A549 (cell line): Measurements from ENCODE around the gene DPM3. TPM values are rescaled to one million over a fixed set of nuclear protein-coding genes. Genes with fewer than 3 reads are reported as not detected.

Experiments used
- CBX2 ChIP-seq: fragments of 200-600 bp; sonication (generic); IDR thresholded peaks from 2 replicates; pipeline ENCODE4 v1.6.1; 2016; ENCODE audit warnings: low read depth, mild to moderate bottlenecking, borderline replicate concordance
- CBX8 ChIP-seq: fragments of 200-600 bp; sonication (generic); IDR thresholded peaks from 2 replicates; pipeline ENCODE4 v1.6.1; 2016
- CHD2 ChIP-seq: fragments of 150-350 bp; IDR thresholded peaks from 2 replicates; pipeline ENCODE4 v1.6.1; 2014; ENCODE audit warnings: low read length; ENCODE audit not compliant: partially characterized antibody
- CHD4 ChIP-seq: fragments of 200-600 bp; sonication (generic); IDR thresholded peaks from 2 replicates; pipeline ENCODE4 v1.6.1; 2016; ENCODE audit warnings: antibody characterized with exemption, mild to moderate bottlenecking, borderline replicate concordance
- EHMT2 ChIP-seq: fragments of 200-600 bp; sonication (generic); IDR thresholded peaks from 2 replicates; pipeline ENCODE4 v1.6.1; 2016; ENCODE audit warnings: antibody characterized with exemption, low read depth, mild to moderate bottlenecking, moderate library complexity
- ESRRA ChIP-seq: fragments of 150-350 bp; IDR thresholded peaks from 2 replicates; pipeline ENCODE4 v1.6.1; 2014; ENCODE audit warnings: mild to moderate bottlenecking, low read length, borderline replicate concordance
- FOSB ChIP-seq: fragments of 250-450 bp; sonication (Bioruptor Pico); IDR thresholded peaks from 2 replicates; pipeline ENCODE4 v1.5.0; 2020; ENCODE audit warnings: mild to moderate bottlenecking, moderate library complexity
- FOSL2 ChIP-seq, 2 experiments: fragments of 450-650 bp in 1 of 2; fragments of >200 bp in 1 of 2; sonication (Bioruptor Twin) in 1 of 2; formaldehyde crosslinking; IDR thresholded peaks; 2 replicates each; pipeline versions ENCODE4 v1.5.0 to v1.6.1; 2016 to 2020; ENCODE audit warnings: mild to moderate bottlenecking in 1 of 2, moderate library complexity in 1 of 2
- FOXS1 ChIP-seq: fragments of 250-450 bp; sonication (Bioruptor Pico); IDR thresholded peaks from 2 replicates; pipeline ENCODE4 v1.5.0; 2020; ENCODE audit warnings: mild to moderate bottlenecking, moderate library complexity
- JUN ChIP-seq, 2 experiments: fragments of >200 bp; sonication (Bioruptor Twin); formaldehyde crosslinking; IDR thresholded peaks; 2 replicates in 1 of 2; 3 replicates in 1 of 2; pipeline ENCODE4 v1.6.1; 2016 to 2017
- KDM1A ChIP-seq: fragments of 200-600 bp; sonication (generic); IDR thresholded peaks from 2 replicates; pipeline ENCODE4 v1.6.1; 2016; ENCODE audit warnings: low read depth, mild to moderate bottlenecking
- KDM5A ChIP-seq: fragments of 200-600 bp; sonication (generic); IDR thresholded peaks from 2 replicates; pipeline ENCODE4 v1.6.1; 2016; ENCODE audit warnings: antibody characterized with exemption, mild to moderate bottlenecking
- NPAS2 ChIP-seq: fragments of 250-450 bp; sonication (Bioruptor Pico); IDR thresholded peaks from 2 replicates; pipeline ENCODE4 v1.8.0; 2022; ENCODE audit warnings: mild to moderate bottlenecking, moderate library complexity, borderline replicate concordance
- PHF8 ChIP-seq: fragments of 200-600 bp; sonication (generic); IDR thresholded peaks from 2 replicates; pipeline ENCODE4 v1.6.1; 2016; ENCODE audit warnings: low read depth, mild to moderate bottlenecking, antibody characterized with exemption, moderate library complexity, borderline replicate concordance
- POLR2AphosphoS2 ChIP-seq: conservative IDR thresholded peaks from 2 replicates; pipeline ENCODE4 v1.6.1; 2012; ENCODE audit warnings: low read length, improper control_type of control experiment, inconsistent platforms
- RCOR1 ChIP-seq: fragments of 150-350 bp; IDR thresholded peaks from 2 replicates; pipeline ENCODE4 v1.6.1; 2014; ENCODE audit warnings: antibody characterized with exemption, low read length, low read depth
- ZNF302 ChIP-seq: fragments of 250-450 bp; sonication (Bioruptor Pico); IDR thresholded peaks from 2 replicates; pipeline ENCODE4 v1.9.0; 2021; ENCODE audit warnings: inconsistent platforms, mild to moderate bottlenecking, moderate library complexity
- polyA plus RNA-seq, 4 experiments: library from polyadenylated mRNA; depleted of rRNA in 3 of 4; stranded (reverse); fragments of >200 nt; fragmentation: RNase III in 1 of 4; extraction: RNeasy Plus Mini Kit Qiagen cat#74134 plus additional on column Dnase treatment in 1 of 4; gene quantifications; 2 replicates in 3 of 4; 3 replicates in 1 of 4; pipeline ENCODE4 v1.2.3, GENCODE V29; 2011 to 2017
- TF ChIP-seq, protein P1 (sequence below): fragments of 200-600 bp; sonication (generic); IDR thresholded peaks from 2 replicates; pipeline ENCODE4 v1.6.1; 2016; ENCODE audit warnings: antibody characterized with exemption, mild to moderate bottlenecking, moderate library complexity
- TF ChIP-seq, protein P2 (sequence below): IDR thresholded peaks from 2 replicates; pipeline ENCODE4 v1.6.1; 2012
- TF ChIP-seq, protein P3 (sequence below): fragments of 250-450 bp; sonication (Bioruptor Pico); IDR thresholded peaks from 2 replicates; pipeline ENCODE4 v1.5.0; 2021; ENCODE audit warnings: mild to moderate bottlenecking, moderate library complexity, borderline replicate concordance
- TF ChIP-seq, protein P4 (sequence below): fragments of >200 bp; sonication (Bioruptor Twin); formaldehyde crosslinking; IDR thresholded peaks from 3 replicates; pipeline ENCODE4 v1.6.1; 2016
- TF ChIP-seq, protein P5 (sequence below): IDR thresholded peaks from 2 replicates; pipeline ENCODE4 v1.6.1; 2012
- TF ChIP-seq, protein P6 (sequence below): fragments of 250-450 bp; sonication (Bioruptor Pico); IDR thresholded peaks from 2 replicates; pipeline ENCODE4 v1.5.0; 2020; ENCODE audit warnings: low read depth, mild to moderate bottlenecking, moderate library complexity
- TF ChIP-seq, protein P7 (sequence below): fragments of 450-650 bp; IDR thresholded peaks from 2 replicates; pipeline ENCODE4 v1.6.1; 2014; ENCODE audit warnings: antibody characterized with exemption

The DPM3 gene
- polyA plus RNA-seq, 2 of the 4 experiments (the other 2 are of a cell fraction) = 22.8 to 80.3 TPM

DNA sequence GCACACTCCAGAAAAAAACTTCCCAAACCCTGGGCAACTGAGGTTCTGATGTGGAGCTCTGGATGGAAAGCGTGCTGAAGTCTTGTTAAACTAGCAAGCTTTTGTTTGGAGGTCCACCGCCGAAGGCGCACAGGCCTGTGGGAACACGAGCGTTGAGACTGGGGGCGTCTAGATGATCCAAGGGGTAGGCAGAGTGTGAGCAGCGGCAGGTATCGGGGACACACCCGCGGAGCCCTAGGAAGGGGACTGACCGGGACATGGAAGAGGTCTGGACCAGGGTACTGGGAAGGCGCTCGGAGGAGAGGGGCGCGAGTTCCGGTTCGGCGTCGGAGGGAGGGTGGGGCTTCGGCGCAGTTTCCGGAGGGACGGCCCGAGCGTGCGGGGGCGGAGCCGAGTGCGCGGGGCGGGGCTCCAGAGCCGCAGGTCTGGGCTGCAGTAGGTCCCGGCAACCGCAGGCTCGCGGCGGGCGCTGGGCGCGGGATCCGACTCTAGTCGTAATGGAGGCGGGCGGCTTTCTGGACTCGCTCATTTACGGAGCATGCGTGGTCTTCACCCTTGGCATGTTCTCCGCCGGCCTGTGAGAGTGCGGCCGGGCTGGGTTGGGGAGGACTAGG, 4.8 kb downstream of the DPM3 start, which contains the start of gene SLC50A1 (continued):
- TF ChIP-seq, protein P1, sequence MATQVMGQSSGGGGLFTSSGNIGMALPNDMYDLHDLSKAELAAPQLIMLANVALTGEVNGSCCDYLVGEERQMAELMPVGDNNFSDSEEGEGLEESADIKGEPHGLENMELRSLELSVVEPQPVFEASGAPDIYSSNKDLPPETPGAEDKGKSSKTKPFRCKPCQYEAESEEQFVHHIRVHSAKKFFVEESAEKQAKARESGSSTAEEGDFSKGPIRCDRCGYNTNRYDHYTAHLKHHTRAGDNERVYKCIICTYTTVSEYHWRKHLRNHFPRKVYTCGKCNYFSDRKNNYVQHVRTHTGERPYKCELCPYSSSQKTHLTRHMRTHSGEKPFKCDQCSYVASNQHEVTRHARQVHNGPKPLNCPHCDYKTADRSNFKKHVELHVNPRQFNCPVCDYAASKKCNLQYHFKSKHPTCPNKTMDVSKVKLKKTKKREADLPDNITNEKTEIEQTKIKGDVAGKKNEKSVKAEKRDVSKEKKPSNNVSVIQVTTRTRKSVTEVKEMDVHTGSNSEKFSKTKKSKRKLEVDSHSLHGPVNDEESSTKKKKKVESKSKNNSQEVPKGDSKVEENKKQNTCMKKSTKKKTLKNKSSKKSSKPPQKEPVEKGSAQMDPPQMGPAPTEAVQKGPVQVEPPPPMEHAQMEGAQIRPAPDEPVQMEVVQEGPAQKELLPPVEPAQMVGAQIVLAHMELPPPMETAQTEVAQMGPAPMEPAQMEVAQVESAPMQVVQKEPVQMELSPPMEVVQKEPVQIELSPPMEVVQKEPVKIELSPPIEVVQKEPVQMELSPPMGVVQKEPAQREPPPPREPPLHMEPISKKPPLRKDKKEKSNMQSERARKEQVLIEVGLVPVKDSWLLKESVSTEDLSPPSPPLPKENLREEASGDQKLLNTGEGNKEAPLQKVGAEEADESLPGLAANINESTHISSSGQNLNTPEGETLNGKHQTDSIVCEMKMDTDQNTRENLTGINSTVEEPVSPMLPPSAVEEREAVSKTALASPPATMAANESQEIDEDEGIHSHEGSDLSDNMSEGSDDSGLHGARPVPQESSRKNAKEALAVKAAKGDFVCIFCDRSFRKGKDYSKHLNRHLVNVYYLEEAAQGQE = no peak; the same call in 1 of the 2 replicates
- peak; percentile 87 to 94 for TF ChIP-seq JUN (IDR thresholded peaks at IDR 0.05)
- TF ChIP-seq RCOR1 = no peak
- TF ChIP-seq CBX8 = no peak
- TF ChIP-seq, protein P2, sequence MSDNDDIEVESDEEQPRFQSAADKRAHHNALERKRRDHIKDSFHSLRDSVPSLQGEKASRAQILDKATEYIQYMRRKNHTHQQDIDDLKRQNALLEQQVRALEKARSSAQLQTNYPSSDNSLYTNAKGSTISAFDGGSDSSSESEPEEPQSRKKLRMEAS = peak; percentile 78
- no peak for TF ChIP-seq POLR2AphosphoS2
- no peak for TF ChIP-seq CBX2
- no peak for TF ChIP-seq NPAS2 (CRISPR knock-in tag)
- no peak for TF ChIP-seq CHD2
- TF ChIP-seq, protein P3, sequence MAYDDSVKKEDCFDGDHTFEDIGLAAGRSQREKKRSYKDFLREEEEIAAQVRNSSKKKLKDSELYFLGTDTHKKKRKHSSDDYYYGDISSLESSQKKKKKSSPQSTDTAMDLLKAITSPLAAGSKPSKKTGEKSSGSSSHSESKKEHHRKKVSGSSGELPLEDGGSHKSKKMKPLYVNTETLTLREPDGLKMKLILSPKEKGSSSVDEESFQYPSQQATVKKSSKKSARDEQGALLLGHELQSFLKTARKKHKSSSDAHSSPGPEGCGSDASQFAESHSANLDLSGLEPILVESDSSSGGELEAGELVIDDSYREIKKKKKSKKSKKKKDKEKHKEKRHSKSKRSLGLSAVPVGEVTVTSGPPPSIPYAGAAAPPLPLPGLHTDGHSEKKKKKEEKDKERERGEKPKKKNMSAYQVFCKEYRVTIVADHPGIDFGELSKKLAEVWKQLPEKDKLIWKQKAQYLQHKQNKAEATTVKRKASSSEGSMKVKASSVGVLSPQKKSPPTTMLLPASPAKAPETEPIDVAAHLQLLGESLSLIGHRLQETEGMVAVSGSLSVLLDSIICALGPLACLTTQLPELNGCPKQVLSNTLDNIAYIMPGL (CRISPR knock-in tag) = peak; percentile 42; the same call in 1 of the 2 replicates
- TF ChIP-seq CHD4 = no peak
- no peak for TF ChIP-seq EHMT2
- TF ChIP-seq, protein P4, sequence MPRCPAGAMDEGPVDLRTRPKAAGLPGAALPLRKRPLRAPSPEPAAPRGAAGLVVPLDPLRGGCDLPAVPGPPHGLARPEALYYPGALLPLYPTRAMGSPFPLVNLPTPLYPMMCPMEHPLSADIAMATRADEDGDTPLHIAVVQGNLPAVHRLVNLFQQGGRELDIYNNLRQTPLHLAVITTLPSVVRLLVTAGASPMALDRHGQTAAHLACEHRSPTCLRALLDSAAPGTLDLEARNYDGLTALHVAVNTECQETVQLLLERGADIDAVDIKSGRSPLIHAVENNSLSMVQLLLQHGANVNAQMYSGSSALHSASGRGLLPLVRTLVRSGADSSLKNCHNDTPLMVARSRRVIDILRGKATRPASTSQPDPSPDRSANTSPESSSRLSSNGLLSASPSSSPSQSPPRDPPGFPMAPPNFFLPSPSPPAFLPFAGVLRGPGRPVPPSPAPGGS = peak; percentile 62; the same call in 2 of the 3 replicates
- TF ChIP-seq ZNF302 (CRISPR knock-in tag) = no peak
- no peak for TF ChIP-seq ESRRA
- TF ChIP-seq FOSL2 (IDR thresholded peaks at IDR 0.05) = no peak
- no peak for TF ChIP-seq FOSL2 (CRISPR knock-in tag; IDR thresholded peaks at IDR 0.05)
- TF ChIP-seq, protein P5, sequence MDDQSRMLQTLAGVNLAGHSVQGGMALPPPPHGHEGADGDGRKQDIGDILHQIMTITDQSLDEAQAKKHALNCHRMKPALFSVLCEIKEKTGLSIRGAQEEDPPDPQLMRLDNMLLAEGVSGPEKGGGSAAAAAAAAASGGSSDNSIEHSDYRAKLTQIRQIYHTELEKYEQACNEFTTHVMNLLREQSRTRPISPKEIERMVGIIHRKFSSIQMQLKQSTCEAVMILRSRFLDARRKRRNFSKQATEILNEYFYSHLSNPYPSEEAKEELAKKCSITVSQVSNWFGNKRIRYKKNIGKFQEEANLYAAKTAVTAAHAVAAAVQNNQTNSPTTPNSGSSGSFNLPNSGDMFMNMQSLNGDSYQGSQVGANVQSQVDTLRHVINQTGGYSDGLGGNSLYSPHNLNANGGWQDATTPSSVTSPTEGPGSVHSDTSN = peak; percentile 50; the same call in 1 of the 2 replicates
- TF ChIP-seq FOSB (CRISPR knock-in tag) = peak; percentile 88
- TF ChIP-seq, protein P6, sequence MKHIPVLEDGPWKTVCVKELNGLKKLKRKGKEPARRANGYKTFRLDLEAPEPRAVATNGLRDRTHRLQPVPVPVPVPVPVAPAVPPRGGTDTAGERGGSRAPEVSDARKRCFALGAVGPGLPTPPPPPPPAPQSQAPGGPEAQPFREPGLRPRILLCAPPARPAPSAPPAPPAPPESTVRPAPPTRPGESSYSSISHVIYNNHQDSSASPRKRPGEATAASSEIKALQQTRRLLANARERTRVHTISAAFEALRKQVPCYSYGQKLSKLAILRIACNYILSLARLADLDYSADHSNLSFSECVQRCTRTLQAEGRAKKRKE (CRISPR knock-in tag) = no peak
- TF ChIP-seq KDM5A = no peak
- TF ChIP-seq KDM1A = no peak
- TF ChIP-seq FOXS1 = no peak
- TF ChIP-seq, protein P7, sequence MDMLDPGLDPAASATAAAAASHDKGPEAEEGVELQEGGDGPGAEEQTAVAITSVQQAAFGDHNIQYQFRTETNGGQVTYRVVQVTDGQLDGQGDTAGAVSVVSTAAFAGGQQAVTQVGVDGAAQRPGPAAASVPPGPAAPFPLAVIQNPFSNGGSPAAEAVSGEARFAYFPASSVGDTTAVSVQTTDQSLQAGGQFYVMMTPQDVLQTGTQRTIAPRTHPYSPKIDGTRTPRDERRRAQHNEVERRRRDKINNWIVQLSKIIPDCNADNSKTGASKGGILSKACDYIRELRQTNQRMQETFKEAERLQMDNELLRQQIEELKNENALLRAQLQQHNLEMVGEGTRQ = no peak
- TF ChIP-seq PHF8 = peak; percentile 28; the same call in 1 of the 2 replicates
